Head of caudate nucleus (tissue), 42 donors: ENCODE measurements around the gene FRMD5.

Experiments used
- DNase-seq, 42 donors: peaks; one replicate each; pipeline versions ENCODE4 v3.0.0 to v3.0.0-alpha.2; 2020 to 2021; ENCODE audit warnings: mixed read lengths in 7 of 42
- intact Hi-C: fragments of 100-400 bp; cut with DNase I; formaldehyde crosslinking; loops from one replicate; pipeline ENCODE4 v1.15.0; 2022

The FRMD5 gene

DNA sequence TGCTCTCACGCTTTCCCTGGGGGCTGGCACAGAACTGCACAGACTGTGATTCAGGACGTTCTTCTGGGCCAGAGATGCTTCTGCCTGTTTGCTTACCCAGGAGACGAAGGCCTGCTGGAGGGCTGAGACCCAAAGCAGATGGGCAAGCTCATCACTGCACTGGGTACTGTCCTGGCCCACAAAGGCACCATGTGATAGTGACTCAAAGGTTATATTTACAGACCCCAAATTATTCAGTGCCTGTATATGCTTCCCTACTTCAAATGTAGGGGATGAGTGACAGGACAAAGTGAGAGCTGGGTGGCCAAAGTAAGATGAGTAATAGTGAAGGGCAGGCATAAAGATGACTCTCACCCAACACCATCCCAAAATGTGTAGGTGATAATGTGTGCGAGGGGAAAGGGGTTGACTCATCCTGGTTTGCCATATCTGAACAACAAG lies 240.9 kb downstream of the FRMD5 start:
- intact Hi-C loops: no loop called here
- peak in 12 of 42 donors; percentile 14 to 76 (median 32) for DNase-seq

DNA sequence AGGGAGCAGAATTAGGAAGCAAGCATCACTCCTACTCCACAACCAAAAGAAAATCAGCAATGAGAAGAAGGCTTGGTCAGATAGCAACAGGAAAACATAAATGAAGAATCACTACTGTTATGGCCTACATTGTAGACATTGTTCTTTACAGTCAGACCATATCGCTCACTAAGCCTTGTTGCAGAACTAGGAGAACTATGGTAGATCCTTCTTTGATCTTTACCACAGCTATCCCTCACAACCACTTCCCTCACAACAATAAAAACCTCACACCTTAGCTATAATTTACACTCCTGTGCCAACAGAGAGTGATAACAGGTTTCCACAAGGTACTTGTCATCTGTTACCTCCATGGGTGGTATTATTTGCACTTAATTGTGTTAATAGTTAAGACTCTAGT lies 241.7 kb downstream of the FRMD5 start:
- intact Hi-C loops: no loop called here

DNA sequence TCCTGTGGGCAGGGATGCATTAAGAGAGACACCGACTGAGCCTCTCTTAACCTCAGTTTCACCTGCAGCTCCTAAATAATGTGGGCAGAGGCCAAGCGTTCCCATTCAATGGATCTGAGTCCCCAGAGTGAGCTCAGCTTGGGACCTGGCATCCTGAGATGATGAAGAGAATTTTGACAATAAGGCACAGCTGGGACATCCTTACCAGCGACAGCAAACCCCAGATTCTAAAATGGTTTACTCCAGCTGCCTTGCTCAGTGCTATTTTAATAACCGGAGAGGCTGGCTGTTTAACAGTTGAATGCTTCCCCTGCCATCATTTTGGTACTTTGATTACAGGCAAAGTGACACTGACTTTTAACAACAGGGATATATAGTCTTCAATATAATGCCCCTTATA lies 244.5 kb downstream of the FRMD5 start:
- peak in 1 of 42 donors; percentile 27 for DNase-seq
- intact Hi-C loops: no loop called here

More for the DNA sequence above, 241.7 kb downstream of the FRMD5 start:
- DNase-seq: peak in 1 of 42 donors; percentile 31

DNA sequence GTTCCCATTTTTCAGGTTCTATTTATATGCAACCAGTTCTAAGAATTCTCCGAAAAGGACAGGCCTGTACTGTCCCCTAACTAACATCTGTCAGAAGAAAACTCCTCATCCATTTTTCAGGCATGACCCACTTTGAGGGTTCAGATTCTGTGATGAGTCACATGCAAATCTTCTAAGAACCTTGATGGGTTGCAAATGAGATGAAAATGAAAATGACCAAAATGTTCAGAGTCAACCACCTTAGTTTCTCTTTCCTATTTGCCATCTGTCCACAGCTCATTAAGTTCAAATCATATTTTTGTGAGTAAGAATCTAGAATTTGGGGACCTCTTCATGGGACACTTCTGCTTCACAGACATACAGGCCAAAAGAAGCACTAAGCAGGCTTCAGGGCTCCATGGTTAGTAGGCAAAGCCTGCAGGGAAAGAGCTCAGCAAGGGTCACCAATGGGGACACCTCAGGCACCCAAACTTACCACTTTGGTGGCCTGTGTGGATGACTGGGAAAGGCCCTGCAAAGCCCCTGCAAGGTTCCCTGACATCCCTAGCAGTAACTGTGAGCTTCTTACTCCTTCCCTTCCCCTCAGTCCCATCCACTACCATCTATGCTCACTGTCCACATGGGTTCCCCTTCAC lies 246.3 kb downstream of the FRMD5 start:
- peak in 1 of 42 donors; percentile 37 for DNase-seq
- intact Hi-C loops: no loop called here

DNA sequence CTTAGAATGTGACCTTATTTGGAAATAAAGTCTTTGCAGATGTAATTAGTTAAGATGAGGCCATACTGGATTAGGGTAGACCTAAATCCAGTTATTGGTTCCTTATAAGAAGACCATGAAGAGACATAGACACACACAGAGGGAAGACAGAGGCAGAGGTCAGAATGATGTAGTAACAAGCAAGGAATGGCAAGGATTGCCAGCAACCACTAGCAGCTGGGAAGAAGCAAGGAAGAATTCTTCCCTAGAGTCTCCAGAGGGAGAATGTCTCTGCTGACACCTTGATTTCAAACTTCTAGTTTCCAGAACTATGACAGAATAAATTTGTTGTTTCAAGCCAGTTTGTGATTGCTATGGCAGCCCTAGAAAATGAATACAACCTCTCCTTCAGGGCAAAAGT lies 251.6 kb downstream of the FRMD5 start:
- intact Hi-C loops: no loop called here
- DNase-seq: no peak

DNA sequence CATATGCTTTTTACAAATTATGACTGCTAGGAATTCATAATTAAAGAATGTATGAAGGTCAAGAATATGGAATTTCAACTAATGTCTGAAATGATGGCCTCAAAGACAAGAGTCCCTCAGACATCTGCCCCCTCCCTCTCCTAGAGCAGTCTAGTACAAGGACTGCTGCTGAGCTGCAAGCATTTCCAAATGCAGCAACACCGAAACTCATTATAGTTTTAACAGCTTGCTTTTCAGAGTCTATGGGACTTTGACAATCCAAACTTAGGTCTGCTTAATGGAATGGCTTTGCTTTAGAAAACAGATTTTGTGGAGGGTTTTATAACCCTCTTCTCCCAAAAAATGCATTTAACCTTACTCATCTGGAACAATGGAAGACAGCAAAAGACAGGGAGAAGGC lies 252.9 kb downstream of the FRMD5 start:
- intact Hi-C loops: no loop called here
- DNase-seq: no peak

DNA sequence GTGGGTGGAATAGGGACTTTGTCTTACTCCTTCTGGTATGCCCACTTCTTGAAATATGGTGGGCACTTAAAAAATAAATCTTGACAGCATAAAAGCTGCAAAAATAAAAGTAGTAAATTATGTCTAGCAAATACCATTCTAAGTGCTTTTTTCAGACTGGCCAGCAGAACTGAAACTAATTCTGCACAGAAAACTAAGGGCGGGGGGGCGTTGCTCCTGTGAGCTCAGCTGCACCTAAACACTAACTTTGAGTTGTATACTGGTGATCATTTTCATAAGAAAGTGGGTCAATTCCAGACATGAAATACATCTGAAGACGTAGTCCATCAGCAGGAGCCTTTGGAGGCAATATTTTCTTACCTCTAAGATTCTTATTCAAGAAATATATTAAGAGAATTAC lies 253.5 kb downstream of the FRMD5 start:
- intact Hi-C loops: no loop called here
- DNase-seq: peak in 2 of 42 donors; percentile 5 to 36

DNA sequence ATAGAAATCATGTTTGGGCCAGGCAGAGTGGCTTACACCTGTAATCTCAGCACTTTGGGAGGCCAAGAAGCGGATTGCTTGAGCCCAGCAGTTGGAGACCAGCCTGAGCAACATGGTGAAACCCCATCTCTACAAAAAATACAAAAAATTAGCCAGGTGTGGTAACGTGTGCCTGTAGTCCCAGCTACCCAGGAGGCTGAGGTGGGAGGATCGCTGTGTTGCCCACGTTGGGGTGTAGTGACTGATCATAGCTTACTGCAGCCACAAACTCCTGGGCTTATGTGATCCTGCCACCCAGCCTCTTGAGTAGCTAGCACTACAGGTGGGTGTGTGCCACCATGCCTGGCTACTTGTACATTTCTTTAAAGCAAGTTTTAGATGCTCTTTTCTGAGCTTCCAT lies 254.0 kb downstream of the FRMD5 start:
- intact Hi-C loops: no loop called here
- no peak for DNase-seq

DNA sequence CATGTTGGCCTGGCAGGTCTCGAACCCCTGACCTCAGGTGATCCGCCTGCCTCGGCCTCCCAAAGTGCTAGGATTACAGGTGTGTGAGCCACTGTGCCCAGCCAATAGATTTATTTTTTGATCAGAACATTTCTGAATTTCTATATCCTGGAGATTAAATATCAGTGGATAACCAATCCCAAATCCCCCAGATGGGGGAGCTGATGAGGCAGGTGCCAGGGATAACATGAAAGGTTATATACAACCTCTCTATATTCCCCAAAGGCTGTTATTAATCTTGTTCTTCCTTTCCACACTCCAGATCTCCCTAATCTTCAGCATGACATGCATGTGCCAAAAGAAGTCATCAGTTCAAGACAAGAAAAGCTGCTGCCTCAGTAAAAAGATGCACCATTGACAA lies 256.0 kb downstream of the FRMD5 start:
- DNase-seq: peak in 4 of 42 donors; percentile 9 to 51 (median 46)
- intact Hi-C loops: no loop called here

DNA sequence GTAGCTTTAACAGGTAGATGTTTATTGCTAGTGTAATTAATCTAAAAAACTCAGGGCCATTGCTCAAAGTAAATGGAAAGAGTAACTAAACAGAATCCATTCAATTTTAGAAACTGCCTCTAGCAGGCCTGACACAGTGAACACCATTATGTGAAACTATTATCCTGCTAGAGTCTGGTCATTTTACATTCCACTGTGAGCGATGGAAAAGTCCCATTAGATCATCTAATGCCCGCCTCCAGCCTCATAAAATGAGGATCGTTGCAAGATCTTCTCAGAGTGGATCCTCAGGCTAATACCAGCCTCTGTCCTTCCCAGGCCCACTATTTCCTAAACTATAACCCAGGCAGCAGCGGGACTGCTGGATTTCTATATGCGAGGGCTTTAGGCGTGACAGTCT lies 260.6 kb downstream of the FRMD5 start:
- intact Hi-C loops: no loop called here

DNA sequence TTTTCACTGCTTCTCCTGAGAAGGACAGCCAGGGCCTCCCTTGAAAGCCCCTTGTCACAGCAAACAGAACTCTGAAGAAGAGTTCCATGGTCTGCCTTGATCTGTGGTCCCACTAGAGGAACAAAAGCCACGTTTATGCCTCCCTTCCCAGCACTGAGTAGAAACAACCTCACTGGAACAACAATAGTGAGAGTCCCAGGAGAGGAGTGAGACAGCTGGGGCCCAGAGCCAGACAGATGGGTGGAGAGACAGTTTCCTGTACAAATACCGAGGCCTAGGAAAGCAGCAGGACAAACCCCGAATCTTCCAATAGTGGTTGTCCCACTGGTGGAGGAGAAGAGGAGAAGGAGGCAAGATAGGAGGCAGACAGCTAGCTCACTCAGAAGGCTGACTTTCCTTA lies 262.2 kb downstream of the FRMD5 start:
- intact Hi-C loops: no loop called here
- DNase-seq: peak in 2 of 42 donors; percentile 32 to 37

More for the DNA sequence above, 260.6 kb downstream of the FRMD5 start:
- peak in 4 of 42 donors; percentile 19 to 75 (median 48) for DNase-seq

DNA sequence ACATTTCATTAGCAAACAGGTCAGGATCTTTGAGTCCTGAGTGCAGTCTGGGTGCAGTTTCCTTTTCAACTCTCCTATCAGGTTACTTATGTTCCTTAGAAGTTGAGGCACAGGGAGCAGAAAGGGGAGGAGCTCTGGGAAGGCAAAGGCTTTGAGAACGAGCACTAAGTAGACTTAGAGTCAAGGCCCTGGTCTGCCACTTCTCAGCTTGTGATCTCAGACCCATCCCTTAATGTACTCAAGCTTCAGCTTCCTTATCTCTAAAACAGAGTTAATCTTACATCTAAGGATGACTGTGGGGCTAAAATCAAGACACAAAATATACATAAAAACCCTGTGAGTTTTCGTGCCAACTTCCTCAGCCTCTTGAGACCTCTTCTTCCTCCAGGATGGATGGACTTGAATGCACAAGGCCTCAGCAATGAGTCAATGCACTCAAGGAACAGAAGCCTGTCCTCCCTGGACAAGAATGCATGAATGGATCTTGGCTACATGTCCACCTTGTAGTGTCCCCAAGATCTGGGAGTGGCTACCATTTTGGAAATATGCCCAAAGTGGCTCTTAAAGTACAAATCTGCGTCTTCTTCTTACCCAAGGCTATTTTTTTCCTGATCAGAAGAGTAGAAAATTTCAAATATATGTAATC lies 263.2 kb downstream of the FRMD5 start:
- no peak for DNase-seq

DNA sequence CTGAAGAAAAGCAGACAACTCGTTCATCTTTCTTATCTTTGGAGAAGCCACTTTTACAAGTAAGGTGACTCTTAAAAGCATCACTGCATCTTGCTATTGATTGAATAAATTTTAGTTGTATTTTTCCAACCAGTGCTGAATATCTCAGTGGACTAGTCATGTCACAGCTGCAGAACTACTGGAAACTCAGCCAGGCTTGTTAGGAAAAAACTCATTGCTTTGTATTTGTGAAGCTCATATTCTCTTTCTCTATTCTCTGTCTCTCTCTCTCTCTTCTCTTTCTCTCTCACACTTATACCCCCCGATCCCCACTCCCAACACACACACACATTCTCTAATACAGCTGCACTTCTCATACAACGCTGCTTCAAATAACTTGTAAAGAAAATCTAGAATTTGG lies 264.0 kb downstream of the FRMD5 start:
- intact Hi-C loops: no loop called here
- DNase-seq: no peak

More for the DNA sequence above, 263.2 kb downstream of the FRMD5 start:
- intact Hi-C loops: no loop called here

DNA sequence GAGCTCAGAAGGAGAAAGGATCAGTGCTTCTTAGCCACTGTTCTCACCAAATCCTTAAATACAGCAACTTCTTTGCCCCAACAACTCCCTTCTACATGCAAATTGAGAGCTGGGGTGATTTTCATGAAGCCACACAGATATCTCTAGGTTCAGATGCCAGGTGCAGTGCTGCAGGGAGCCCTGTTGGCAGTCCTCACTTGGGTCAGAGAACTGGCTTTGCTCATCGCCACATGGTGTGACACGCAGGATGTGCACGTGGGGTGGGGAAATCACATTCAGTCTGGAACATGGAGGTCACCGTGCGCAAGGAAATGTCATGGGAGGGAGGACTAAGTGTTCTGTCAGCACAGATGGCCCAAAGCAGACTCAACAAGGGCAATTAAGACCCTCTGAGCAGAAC lies 264.5 kb downstream of the FRMD5 start:
- DNase-seq: peak in 2 of 42 donors; percentile 42 to 60
- intact Hi-C loops: no loop called here

DNA sequence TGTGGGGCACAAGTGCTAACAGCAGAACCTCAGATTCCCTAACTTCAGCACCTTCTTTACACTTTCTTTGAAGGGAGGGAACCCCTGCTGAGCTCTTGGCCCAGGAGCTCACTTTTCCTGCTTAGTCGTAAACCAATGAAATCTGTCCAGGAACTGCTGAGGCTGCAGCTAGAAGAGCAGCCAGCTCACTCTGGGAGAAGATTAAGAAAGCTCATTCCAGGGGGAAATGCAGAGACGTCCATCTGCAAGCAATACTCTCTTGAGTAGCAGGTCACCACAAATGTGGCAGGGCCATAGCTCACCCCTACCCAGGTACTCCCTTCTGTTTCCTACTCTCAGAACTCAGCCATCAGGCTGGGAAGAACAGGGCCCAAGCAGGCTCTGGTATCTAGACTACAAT lies 265.0 kb downstream of the FRMD5 start:
- intact Hi-C loops: no loop called here
- DNase-seq: peak in 1 of 42 donors; percentile 16

DNA sequence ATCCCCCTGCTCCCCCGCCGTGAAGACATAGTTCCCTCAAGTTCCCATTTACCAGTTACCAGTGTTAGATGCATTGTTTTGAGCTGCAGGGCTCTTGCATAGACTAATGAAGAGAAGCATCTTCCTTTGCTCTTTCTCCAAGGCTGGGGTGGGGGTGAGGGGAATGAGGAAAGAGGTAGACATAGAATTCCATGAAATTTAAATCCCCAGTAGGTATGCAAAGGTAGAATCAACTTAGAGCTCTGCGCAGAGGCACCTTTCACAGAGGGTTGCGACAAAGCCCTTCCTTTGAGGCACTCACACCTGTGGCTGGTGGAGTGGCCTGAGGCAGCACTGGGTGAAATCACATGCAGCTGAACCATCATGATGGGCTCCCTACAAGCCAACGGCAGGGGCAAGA lies 266.9 kb downstream of the FRMD5 start:
- no peak for DNase-seq
- intact Hi-C loops: no loop called here

DNA sequence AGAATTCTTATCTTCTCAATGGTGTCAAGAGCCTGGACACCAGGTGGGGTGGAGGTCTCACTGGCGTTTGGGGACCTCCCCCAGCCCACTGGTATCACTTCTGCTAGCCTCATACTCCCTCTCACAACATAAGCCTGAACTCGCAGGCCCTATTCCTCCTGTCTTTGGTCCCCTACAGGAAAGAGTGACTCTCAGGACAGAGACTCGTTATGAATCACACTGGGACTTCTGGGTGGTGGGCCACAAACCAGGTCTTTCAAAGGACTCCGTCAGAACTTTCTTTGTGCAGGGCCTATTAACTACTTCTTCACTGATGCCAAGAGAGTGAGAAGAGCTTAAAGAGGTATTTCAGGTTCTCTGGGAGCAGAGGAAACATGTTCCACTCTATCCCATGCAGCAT lies 267.9 kb downstream of the FRMD5 start:
- intact Hi-C loops: no loop called here
- no peak for DNase-seq

DNA sequence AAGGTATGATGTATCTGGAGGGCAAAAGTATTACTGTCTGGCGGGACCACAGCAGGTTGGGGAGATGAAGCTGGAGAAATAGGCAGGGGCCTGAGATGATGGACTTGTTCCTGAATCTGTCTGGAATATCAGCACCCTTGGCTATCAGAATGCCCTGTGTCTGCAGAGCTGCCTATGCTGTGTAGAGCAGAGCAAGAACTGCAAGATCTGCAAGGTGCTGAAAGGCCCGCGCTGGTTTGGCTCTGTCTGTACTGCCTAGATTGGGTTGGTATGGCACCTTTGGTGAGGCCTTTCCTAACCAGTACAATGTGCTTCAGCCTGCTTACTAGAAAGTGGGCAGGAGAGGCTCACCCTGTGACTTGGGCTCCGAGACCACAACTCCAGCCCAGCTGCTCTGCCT lies 271.5 kb downstream of the FRMD5 start:
- intact Hi-C loops: no loop called here
- DNase-seq: no peak

DNA sequence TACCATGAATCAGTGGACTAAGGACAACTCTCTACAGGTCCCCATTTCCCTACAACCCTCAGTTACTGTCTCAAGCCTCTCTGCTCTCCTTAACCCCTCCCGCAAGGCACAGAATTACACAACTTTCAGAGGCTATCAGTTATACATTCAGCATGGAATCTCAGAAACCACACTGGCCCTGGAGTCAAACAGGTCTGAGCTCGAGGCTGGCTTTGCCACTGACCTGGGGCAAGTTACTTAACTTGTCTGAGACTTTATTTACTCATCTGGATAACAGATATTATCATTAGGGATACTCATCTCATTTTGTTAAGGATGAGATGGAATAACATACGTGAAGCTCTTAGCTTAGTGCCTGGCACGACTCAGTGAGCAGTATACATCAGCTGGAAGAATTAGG lies 273.1 kb downstream of the FRMD5 start:
- intact Hi-C loops: no loop called here
- no peak for DNase-seq

DNA sequence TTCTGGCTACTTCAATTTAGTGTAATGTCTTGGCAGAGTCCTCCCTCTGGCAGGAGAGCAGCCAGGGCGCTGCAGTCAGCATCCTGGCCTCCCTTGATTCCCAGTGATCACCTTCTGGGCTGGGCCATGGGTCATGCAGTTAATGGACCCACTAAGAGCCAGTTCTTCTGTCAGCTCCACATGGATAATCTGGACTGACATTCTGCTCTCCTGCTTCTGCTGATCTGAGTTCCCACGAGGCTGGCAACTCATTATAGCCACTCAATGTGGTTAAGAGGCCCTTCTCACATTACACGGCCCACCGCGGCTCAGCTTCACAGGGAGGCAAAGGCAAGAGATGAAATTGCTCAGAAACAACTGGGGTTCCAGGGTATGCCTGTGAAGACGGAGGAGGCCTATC lies 274.3 kb downstream of the FRMD5 start:
- no peak for DNase-seq
- intact Hi-C loops: no loop called here

DNA sequence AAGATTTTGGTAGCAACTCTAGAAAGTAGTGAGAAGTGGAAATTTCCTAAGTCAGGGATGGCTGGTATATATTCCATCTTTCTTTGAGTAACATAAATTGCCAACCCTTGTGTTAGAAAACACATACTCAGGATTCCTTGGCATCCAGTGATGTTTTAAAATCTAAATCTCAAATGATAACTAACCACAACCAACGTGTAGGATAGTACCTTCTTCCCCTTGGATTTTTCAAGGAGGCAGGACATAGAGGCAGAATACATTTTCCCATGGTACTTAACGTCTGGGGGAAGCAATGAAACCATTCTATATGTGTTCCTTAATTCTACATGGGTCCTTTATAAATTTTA lies 274.8 kb downstream of the FRMD5 start:
- intact Hi-C loops: no loop called here

More for the DNA sequence above, 274.8 kb downstream of the FRMD5 start:
- DNase-seq: no peak
